Astrocyte of the cerebellum (primary cell): ENCODE measurements around the gene KDELR1.
"Not testable (repeated sequence)": the region's sequence is repeated elsewhere in the genome, so short reads cannot be mapped to it uniquely, and the experiment has no call there.

Experiments used
- DNase-seq: peaks from one replicate; pipeline ENCODE4 v3.0.0-alpha.2; 2011; ENCODE audit warnings: low read depth
- H3K4me3 ChIP-seq: 2 replicates; pipeline ENCODE4 v1.5.1; 2011; ENCODE audit warnings: mild to moderate bottlenecking, low read depth, low read length, moderate library complexity
- CTCF ChIP-seq: IDR thresholded peaks from 2 replicates; pipeline ENCODE4 v1.5.1; 2012; ENCODE audit warnings: low read length, low read depth, moderate library complexity, mild to moderate bottlenecking; ENCODE audit errors: missing control alignments
- in situ Hi-C: cut with HindIII; loops from 2 replicates; pipeline ENCODE4 v1.10.0; 2017; ENCODE audit warnings: low sequenced_read_pairs

The KDELR1 gene

GRCh38 chr19:48395170-48395455 lies 3.8 kb upstream of the KDELR1 start:
- H3K4me3 ChIP-seq = no peak overlapping the region
- DNase-seq = no peak
- in situ Hi-C loops = no loop called here
- no peak for TF ChIP-seq CTCF

GRCh38 chr19:48394331-48395169 lies 3.2 kb upstream of the KDELR1 start:
- in situ Hi-C loops = no loop called here
- DNase-seq = no peak
- H3K4me3 ChIP-seq = no peak overlapping the region
- no peak for TF ChIP-seq CTCF

- no peak for TF ChIP-seq CTCF
- peak within 1 kb of the TSS; percentile 25 for H3K4me3 ChIP-seq
- in situ Hi-C loops = no loop called here
- no peak for DNase-seq
These were observed 2.4 kb upstream of the KDELR1 start, which contains the start of gene GRIN2D for GRCh38 chr19:48393559-48394330. Gene GRIN2D (plus strand): TSS chr19:48393668. CDS start chr19:48398393, 4,725 bp downstream.

- in situ Hi-C loops = no loop called here
- DNase-seq = no peak
- H3K4me3 ChIP-seq = no peak overlapping the region
- no peak for TF ChIP-seq CTCF
These were observed 1.7 kb upstream of the KDELR1 start for GRCh38 chr19:48392860-48393558.

GRCh38 chr19:48392006-48392344 lies 624 bp upstream of the KDELR1 start:
- in situ Hi-C loops, DNase-seq, H3K4me3 ChIP-seq: not testable (repeated sequence)

GRCh38 chr19:48390188-48391099 lies 907 bp downstream of the KDELR1 start:
- TF ChIP-seq CTCF = peak; percentile 69
- in situ Hi-C loops = no loop called here
- DNase-seq = no peak

More at GRCh38 chr19:48390188-48391099, 907 bp downstream of the KDELR1 start:
- H3K4me3 ChIP-seq = peak overlapping the region; percentile 99
